Right hindlimb (tissue), 1 donor: Measurements from ENCODE around the gene ARHGAP36.

Experiments
- DNase-seq: peaks from one replicate; pipeline ENCODE4 v3.0.0-alpha.2; 2018

Gene ARHGAP36

GRCh38 chrX:131058136-131058868 lies at the start of gene ARHGAP36:
ARHGAP36 (plus strand) TSS chrX:131058346; CDS start chrX:131081666, 23,320 bp downstream.
- no peak for DNase-seq

- DNase-seq: no peak
These were observed 48.0 kb upstream of the ARHGAP36 start for GRCh38 chrX:131010186-131010585.

GRCh38 chrX:131025336-131025735 lies 32.8 kb upstream of the ARHGAP36 start:
- no peak for DNase-seq

GRCh38 chrX:131032354-131033230 lies 25.6 kb upstream of the ARHGAP36 start:
- DNase-seq: no peak

- no peak for DNase-seq
These were observed 24.1 kb upstream of the ARHGAP36 start for GRCh38 chrX:131034063-131034462.

- no peak for DNase-seq
These were observed 17.4 kb upstream of the ARHGAP36 start for GRCh38 chrX:131040781-131041180.

GRCh38 chrX:131041667-131042066 lies 16.5 kb upstream of the ARHGAP36 start:
- no peak for DNase-seq

- DNase-seq: no peak
These were observed 12.4 kb upstream of the ARHGAP36 start for GRCh38 chrX:131045726-131046125.

- DNase-seq: no peak
These were observed 11.6 kb upstream of the ARHGAP36 start for GRCh38 chrX:131046596-131046995.

GRCh38 chrX:131047180-131047579 lies 11.0 kb upstream of the ARHGAP36 start:
- DNase-seq: no peak

- no peak for DNase-seq
These were observed 5.1 kb upstream of the ARHGAP36 start for GRCh38 chrX:131053076-131053475.

- no peak for DNase-seq
These were observed 3.2 kb upstream of the ARHGAP36 start for GRCh38 chrX:131054906-131055305.

- no peak for DNase-seq
These were observed 440 bp upstream of the ARHGAP36 start for GRCh38 chrX:131057706-131058105.

- no peak for DNase-seq
These were observed 1.1 kb downstream of the ARHGAP36 start for GRCh38 chrX:131059246-131059645.

GRCh38 chrX:131060147-131060546 lies 2.0 kb downstream of the ARHGAP36 start:
- no peak for DNase-seq

- DNase-seq: no peak
These were observed 3.2 kb downstream of the ARHGAP36 start for GRCh38 chrX:131061306-131061705.

- DNase-seq: no peak
These were observed 5.5 kb downstream of the ARHGAP36 start for GRCh38 chrX:131063613-131064012.

- DNase-seq: no peak
These were observed 8.1 kb downstream of the ARHGAP36 start for GRCh38 chrX:131066237-131066636.

- DNase-seq: no peak
These were observed 9.1 kb downstream of the ARHGAP36 start for GRCh38 chrX:131067216-131067615.

GRCh38 chrX:131067846-131068745 lies 9.9 kb downstream of the ARHGAP36 start:
- no peak for DNase-seq

- DNase-seq: peak; percentile 30
These were observed 11.0 kb downstream of the ARHGAP36 start for GRCh38 chrX:131068945-131069719.
